ENCODE data around the gene DNAH8.
"Not testable (repeated sequence)": the region's sequence is repeated elsewhere in the genome, so short reads cannot be mapped to it uniquely, and the experiment has no call there.

DNAH8 gene

DNA sequence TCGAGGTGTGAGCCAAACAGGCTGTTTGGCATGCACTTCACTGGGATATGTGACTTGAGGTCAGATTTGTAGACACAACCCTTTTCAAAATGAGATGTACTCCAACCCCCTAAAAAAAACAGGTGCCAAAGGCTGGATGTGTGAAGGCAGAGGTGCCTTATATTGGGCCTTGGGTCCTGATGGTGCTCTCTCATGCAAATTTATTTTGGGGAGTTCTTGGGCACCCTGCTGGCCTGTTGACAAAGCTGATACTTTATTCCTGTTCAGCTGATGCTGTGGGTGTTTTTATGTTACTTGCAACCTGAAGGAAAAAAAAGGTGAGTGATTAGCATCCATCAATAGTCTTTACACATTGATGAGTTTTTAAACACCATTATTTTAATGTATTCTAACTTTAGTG is 121.5 kb downstream of the DNAH8 start:
- DNase-seq (ENCODE audit: low read depth in 2 of 2) = no peak

- no peak for DNase-seq (ENCODE audit: low read depth in 2 of 2)
Observed at GRCh38 chr6:38837101-38837500, 122.0 kb downstream of the DNAH8 start.

DNA sequence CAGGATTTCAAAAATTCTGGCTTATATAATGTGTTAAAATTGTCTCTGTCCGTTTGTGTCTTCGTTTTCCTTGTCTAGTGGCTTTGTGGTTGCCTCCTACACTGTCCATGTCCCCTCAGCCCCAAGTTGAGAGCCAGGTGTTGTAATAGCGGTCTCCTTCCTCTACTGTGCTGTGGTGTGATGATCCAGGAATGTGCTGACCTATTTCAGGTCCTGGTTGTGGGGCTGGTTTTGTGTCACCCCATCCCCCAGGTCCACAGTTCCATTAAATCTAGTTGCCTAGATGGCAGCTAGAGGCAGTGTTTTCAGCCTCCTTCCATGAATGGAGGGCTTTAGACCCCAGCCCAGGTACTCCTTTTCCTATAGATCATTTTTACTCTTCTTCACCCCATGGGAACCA is 128.7 kb downstream of the DNAH8 start:
- no peak for DNase-seq (ENCODE audit: low read depth in 2 of 2)

DNA sequence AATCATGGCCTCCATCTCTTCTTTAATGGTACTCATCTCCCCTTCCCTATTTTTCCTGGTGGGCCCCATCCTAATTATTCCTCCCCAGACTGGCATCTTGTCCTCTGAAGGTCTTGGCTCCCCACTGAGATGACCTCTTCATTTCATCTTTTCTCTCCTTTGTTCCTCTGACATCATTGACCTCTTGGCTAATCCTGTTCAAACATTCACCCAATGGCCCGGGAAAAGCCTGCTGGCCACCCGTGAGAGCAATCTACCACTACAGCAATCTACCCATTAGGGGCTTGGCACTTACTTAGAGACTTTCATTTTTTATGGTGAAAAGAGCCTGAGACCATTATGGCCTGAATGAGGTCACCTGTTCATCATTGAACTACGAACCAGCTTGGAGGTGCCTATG is 130.8 kb downstream of the DNAH8 start:
- DNase-seq (ENCODE audit: low read depth in 2 of 2) = no peak

- no peak for DNase-seq (ENCODE audit: low read depth in 2 of 2)
Observed at GRCh38 chr6:38846361-38846760, 131.2 kb downstream of the DNAH8 start.

GRCh38 chr6:38846844-38847243 is 131.7 kb downstream of the DNAH8 start:
- no peak for DNase-seq (ENCODE audit: low read depth in 2 of 2)

DNA sequence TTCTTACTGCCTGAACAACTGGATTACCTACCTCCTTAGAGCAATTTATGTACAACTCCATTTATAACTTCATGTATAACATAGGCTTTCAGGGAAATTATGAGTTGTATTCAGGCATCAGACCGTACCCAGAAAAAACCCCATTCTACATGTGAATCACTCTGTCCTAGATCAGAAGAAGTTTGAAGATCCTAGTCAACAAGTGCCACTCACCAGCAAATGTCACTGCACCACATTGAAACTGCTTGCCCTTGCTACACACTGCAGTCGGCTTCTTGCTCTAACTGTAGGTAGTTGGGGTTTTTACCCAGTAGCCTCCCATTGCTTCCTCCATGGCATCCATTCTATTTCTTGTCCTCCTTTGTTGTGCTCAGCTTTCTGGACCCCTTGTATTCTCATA is 132.4 kb downstream of the DNAH8 start:
- no peak for DNase-seq (ENCODE audit: low read depth in 2 of 2)

DNA sequence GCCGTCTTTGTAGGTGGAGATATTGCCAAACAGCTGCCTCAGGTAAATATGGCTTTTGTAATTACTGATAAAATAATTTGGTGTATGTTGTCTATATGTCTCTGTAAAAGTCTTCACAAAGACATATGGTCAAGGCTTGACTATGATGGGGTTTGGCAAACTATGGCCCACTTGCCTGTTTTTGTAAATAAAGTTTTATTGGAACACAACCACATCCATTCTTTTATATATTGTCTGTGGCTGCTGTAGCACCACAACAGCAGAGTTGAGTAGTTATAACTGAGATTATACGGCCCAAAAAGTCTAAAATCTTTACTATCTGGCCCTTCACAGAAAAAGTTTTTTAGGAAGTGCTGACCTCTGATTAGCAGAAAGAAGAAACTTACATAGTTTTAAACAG is 133.6 kb downstream of the DNAH8 start:
- DNase-seq (ENCODE audit: low read depth in 2 of 2) = no peak

GRCh38 chr6:38852215-38852614 is 137.1 kb downstream of the DNAH8 start:
- DNase-seq (ENCODE audit: low read depth in 2 of 2) = no peak

DNA sequence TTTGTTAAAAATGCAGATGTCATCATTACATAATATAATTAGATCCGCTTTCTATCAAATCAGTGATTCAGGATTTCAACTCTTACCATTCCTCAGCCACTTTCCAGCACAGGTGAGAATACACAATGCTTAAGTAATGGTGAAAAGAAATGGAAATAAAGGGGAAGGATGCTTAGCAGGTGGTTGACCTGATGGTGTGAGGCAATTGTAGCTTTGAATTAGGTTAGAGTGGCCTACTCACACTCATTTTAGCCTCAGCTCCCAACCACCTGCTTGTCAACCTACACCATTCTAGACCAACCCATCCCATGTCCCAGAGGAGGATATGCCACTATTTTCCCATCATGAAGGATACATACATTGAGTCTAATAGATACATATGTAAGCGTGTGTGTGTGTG is 138.1 kb downstream of the DNAH8 start:
- DNase-seq (ENCODE audit: low read depth in 2 of 2) = no peak

DNA sequence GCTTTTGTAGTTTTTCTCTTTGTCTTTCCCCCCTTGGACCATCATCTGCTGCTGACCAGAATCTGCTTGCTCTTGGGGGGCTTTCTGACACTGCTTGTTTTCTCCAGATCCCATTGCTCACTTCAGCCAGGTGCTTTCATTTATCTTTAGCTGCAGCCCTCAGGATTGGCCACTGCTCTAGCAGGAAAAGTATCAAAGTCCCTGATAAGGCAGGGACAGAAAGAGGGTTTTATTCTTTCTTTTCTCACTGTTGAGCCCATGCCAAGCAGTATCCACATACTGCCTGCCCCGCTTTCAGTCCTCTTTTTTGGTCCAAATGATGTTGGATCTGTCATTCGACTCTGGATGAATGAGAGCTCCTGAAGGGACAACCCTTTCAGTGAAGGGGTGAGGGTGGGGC is 141.4 kb downstream of the DNAH8 start:
- no peak for DNase-seq (ENCODE audit: low read depth in 2 of 2)

DNA sequence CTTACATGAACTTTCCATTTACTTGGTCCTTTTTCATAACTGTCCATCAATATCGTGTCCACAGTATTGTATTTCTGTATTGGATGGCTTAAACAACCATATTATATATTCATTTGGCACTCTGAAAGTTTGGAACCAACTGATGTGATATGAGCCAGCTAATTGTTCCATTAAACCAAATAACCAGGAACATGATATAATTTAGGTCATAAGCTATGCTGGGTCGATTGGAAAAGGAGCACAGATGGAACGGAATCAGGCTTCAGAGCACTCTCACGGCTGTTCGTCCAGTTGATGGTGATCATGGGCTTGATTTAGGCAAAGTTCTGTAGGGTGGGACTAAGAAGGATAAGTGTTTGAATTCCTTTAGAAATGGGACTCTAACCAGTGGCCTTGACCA is 142.7 kb downstream of the DNAH8 start:
- DNase-seq (ENCODE audit: low read depth in 2 of 2) = no peak

GRCh38 chr6:38860041-38860440 is 144.9 kb downstream of the DNAH8 start:
- no peak for DNase-seq (ENCODE audit: low read depth in 2 of 2)

DNA sequence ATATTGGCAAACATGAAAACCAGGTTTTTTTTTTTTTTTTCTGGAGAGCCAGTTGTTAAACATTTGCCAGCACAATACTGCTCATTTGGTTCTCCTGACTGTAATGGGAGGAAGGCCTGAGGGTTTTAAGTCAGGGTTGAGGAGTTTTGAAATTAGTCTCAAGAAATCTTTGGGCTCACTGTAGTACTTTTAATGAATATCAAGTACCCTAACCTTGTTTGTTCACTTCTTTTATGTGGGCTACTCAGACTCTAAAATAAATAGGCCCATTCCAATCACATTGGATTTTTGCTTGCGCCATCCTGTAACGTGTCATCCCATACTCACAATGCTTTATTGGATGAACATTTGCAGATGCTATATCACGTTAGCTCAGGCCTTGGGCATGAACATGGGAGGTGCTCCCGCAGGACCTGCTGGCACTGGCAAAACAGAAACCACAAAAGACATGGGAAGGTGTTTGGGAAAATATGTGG is 146.9 kb downstream of the DNAH8 start:
- DNase-seq (ENCODE audit: low read depth in 2 of 2) = no peak

DNA sequence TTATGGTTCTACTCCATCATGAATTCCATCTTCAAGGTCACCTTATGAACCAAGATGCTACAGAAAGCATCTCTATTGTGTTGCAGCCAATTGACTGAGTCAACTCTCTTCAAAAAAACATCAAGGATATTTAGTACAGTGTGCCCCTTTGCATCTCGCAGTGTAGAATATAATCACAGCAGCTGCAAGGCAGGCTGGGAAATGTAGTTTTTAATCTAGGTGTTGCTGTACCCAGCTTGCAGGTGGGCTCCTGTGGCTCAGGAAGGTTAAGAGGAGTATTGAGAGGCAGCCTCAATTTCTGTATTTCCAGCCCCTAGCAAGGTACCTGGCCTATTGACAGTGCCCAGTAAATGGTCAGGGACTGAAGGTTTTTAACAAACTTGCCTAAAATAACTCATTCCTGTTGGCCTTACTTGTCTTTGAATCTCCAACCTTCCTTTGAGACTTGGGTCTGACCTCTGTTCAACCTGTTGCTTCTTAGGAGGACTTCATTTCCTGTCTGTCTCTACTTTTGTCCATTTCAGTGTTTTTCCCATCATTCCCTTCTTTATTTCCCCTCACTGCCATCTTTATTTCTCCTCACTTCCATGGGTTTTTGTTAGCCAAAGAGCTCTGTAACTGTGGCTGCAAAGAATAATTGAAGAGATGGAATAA is 150.5 kb downstream of the DNAH8 start:
- DNase-seq (ENCODE audit: low read depth in 2 of 2) = no peak

DNA sequence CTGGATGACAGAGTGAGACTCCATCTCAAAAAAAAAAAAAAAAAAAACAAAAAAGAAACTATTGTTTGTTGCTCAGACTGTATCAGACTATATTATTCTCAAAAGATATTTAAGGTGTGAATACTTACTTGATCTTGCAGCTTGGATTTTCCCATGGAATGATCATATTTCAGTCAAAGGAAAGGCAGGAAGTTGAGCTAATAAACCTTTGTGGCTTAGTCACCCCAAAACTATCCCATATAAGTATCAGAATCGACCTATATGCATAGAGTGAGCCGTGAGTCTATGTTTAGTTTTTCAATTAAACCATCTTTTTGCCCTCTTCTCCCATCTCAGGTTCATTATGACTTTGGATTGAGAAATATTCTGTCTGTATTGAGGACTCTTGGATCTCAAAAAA is 152.6 kb downstream of the DNAH8 start:
- DNase-seq (ENCODE audit: low read depth in 2 of 2) = no peak

DNA sequence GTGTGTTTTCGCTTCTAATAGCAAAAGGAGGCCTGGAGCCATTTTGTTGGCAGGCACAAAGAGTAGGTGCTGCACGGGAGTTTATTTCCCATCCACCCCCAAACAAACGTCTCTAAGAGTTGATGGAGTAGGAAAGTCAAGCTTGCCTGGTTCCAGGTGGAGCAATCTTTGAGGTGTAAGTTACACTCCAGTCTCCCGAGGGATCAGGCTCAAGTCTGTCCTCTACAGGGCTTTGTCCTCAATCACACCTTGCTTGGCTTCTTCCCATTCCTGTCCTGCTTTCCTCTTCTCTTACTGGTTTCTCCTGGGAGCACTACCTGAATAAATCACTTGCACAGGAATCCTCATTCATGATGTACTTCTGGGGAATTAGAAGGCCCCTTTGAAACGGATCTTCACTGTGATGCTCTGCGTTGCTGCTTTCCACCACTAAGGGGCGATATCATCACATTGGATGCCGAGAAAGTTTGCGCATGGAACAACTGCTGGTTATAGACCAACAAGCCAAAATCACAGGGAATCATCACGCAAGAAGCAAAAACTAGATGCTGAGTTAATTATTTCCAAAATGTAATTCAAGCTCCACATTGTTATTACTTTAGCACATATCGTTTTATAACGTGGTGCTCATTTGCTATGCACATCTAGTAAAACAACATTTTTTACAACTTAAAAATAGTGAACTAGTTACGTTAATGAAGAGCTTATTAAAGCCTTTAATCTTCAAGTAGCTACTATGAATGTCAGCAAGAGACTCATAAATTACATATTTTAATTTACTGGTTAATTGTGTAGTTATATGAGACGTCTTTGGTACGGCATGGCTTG is 156.8 kb downstream of the DNAH8 start:
- peak; percentile 31 to 37 for DNase-seq (ENCODE audit: low read depth in 2 of 2)

DNA sequence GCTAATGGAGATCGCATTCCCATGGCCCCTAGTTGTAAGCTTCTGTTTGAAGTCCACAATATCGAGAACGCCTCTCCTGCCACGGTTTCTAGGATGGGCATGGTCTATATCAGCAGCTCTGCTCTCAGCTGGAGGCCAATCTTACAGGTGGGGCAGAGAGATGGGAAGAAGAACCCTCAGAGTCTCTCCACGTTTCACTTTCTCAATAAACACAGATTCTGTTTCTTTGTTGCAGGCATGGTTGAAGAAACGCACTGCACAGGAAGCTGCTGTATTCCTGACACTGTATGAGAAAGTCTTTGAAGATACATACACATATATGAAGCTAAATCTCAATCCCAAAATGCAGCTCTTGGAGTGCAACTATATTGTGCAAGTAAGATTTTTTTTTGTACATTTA is 157.9 kb downstream of the DNAH8 start:
- no peak for DNase-seq (ENCODE audit: low read depth in 2 of 2)

- not testable (repeated sequence) for DNase-seq (ENCODE audit: low read depth in 2 of 2)
Observed at GRCh38 chr6:38873816-38874215, 158.7 kb downstream of the DNAH8 start.

DNA sequence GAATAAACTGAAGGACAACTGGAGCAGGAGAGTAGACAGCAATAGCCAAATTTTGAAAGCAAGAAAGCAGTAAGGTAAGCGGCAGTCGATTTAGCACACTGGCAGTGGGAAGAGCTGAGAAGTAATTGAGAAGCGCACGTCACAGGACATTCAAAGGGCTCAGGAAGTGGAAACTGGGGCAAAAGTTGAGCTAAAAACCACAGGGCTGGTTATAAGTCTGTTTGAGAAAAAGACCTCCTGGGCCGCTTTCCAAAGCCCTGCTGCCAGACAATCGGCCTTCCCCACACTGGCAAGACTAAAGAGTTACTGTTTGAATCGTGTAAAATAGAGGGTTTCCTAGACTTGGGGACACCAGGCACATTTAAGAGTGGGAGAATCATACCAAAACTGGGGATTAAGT is 161.4 kb downstream of the DNAH8 start:
- DNase-seq (ENCODE audit: low read depth in 2 of 2) = no peak

- DNase-seq (ENCODE audit: low read depth in 2 of 2) = no peak
Observed at GRCh38 chr6:38877721-38878120, 162.6 kb downstream of the DNAH8 start.

DNA sequence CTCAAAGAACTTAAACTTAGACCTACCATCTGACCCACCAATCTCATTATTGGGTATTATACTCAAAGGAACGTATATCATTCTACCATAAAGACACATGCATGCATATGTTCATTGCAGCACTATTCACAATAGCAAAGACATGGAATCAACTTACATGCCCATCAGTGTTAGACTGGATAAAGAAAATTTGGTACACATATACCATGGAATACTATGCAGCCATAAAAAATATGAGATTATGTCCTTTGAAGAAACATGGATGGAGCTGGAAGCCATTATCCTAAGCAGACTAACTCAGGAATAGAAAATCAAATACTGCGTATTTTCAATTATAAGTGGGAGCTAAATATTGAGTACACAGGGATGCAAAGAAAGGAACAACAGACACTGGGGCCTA is 167.0 kb downstream of the DNAH8 start:
- DNase-seq (ENCODE audit: low read depth in 2 of 2) = no peak

DNA sequence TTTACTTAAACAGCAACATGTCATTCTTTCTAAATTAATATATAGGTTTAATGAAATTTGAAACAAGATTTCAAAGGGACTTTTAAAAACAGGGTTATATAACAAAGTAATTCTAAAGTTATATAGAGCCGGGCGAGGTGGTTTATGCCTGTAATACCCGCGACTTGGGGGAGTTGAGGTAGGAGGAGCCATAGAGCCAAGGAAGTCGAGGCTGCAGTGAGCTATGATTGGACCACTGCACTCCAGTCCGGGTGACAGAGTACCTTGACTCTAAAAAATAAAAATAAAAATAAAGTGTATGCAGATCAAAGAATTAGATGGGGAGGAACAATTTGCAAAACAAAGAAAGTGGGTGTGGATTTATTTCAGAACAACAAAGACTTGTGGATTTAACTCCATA is 182.4 kb downstream of the DNAH8 start:
- DNase-seq (ENCODE audit: low read depth in 2 of 2) = no peak

Measured in stimulated activated CD4-positive, alpha-beta T cell treated with anti-CD3 and anti-CD28 coated beads, Interleukin-1b, Interleukin-23, amount 100 ng/mL, for 4 hours (primary cell).